H1 (cell line): ENCODE data around the gene GPR162. TPM values are rescaled to one million over a fixed set of nuclear protein-coding genes. Genes with fewer than 3 reads are reported as not detected.

Source experiments
- CTCF ChIA-PET: fragments of 300-600 bp; sonication (Branson Sonifier 250); formaldehyde crosslinking; loops from one replicate; lab custom pipeline; 2021; ENCODE audit not compliant: partially characterized antibody; lab: Charles Lee
- POLR2A ChIA-PET: fragments of 300-600 bp; sonication (Branson Sonifier 250); formaldehyde crosslinking; loops from one replicate; lab custom pipeline; 2021; ENCODE audit warnings: inconsistent platforms; ENCODE audit not compliant: partially characterized antibody; lab: Charles Lee
- DNase-seq, 2 experiments: peaks; one replicate each; pipeline versions ENCODE4 v3.0.0 to v3.0.0-alpha.2; 2010 to 2022; ENCODE audit warnings: low spot score in 2 of 2, low read depth in 1 of 2, mixed read lengths in 1 of 2
- FAIRE-seq: peaks from 2 replicates; lab custom pipeline; 2011; peaks lifted over from hg19 to GRCh38; lab: Jason Lieb, UNC
- H2AFZ ChIP-seq: 2 replicates; pipeline ENCODE4 v1.8.1; 2012; ENCODE audit warnings: low read length, inconsistent platforms
- H2AK5ac ChIP-seq: 2 replicates; pipeline ENCODE4 v1.6.1; 2013; ENCODE audit warnings: low read depth, low read length
- H2BK120ac ChIP-seq: replicated peaks from 2 replicates; pipeline ENCODE3; 2013; ENCODE audit warnings: low read depth, low read length, inconsistent platforms
- H2BK12ac ChIP-seq: 2 replicates; pipeline ENCODE4 v1.6.1; 2013; ENCODE audit warnings: low read depth, low read length
- H2BK15ac ChIP-seq: 2 replicates; pipeline ENCODE4 v1.6.1; 2013; ENCODE audit warnings: low read length
- H2BK20ac ChIP-seq: 2 replicates; pipeline ENCODE4 v1.6.1; 2013; ENCODE audit warnings: low read length
- H2BK5ac ChIP-seq: 2 replicates; pipeline ENCODE4 v1.6.1; 2013; ENCODE audit warnings: low read depth, low read length
- H3K14ac ChIP-seq: 2 replicates; pipeline ENCODE4 v1.6.1; 2013; ENCODE audit warnings: inconsistent platforms; ENCODE audit not compliant: insufficient read length
- H3K18ac ChIP-seq: 2 replicates; pipeline ENCODE4 v1.6.1; 2013; ENCODE audit warnings: low read length; ENCODE audit errors: extremely low read depth
- H3K23ac ChIP-seq: 2 replicates; pipeline ENCODE4 v1.6.1; 2013; ENCODE audit warnings: inconsistent platforms; ENCODE audit not compliant: insufficient read length
- H3K23me2 ChIP-seq: 2 replicates; pipeline ENCODE4 v1.6.1; 2013; ENCODE audit warnings: low read depth, low read length
- H3K27ac ChIP-seq: 2 replicates; pipeline ENCODE4 v1.6.1; 2011; ENCODE audit warnings: low read depth, low read length, inconsistent platforms
- H3K27me3 ChIP-seq, 4 experiments: replicated peaks in 1 of 4; 1 replicate in 1 of 4; 2 replicates in 3 of 4; pipeline versions ENCODE4 v1.6.1 to v1.8.1; 2011 to 2013; ENCODE audit warnings: low read length in 3 of 4, mild to moderate bottlenecking in 3 of 4, inconsistent platforms in 2 of 4, mixed read lengths in 2 of 4, moderate library complexity in 1 of 4; ENCODE audit not compliant: control insufficient read depth in 3 of 4, insufficient read depth in 3 of 4; ENCODE audit errors: extremely low read depth in 1 of 4
- H3K36me3 ChIP-seq, 4 experiments: 2 replicates each; pipeline versions ENCODE4 v1.6.1 to v1.8.1; 2011 to 2013; ENCODE audit warnings: mild to moderate bottlenecking in 4 of 4, low read length in 3 of 4, moderate library complexity in 2 of 4, control low read depth in 1 of 4, inconsistent platforms in 1 of 4; ENCODE audit not compliant: insufficient read depth in 4 of 4, control insufficient read depth in 2 of 4
- H3K4ac ChIP-seq: replicated peaks from 2 replicates; pipeline ENCODE3; 2013; ENCODE audit warnings: low read length, low read depth, mixed read lengths, inconsistent platforms; ENCODE audit not compliant: insufficient read length
- H3K4me1 ChIP-seq, 4 experiments: replicated peaks in 1 of 4; 1 replicate in 1 of 4; 2 replicates in 3 of 4; pipeline versions ENCODE4 v1.6.1 to v1.8.1; 2011 to 2013; ENCODE audit warnings: low read length in 3 of 4, inconsistent platforms in 2 of 4, mixed read lengths in 1 of 4; ENCODE audit not compliant: insufficient read depth in 4 of 4, control insufficient read depth in 3 of 4
- H3K4me2 ChIP-seq, 2 experiments: 2 replicates each; pipeline versions ENCODE4 v1.6.1 to v1.8.1; 2011 to 2013; ENCODE audit warnings: low read depth in 2 of 2, low read length in 2 of 2, control low read depth in 1 of 2, inconsistent platforms in 1 of 2, mild to moderate bottlenecking in 1 of 2; ENCODE audit not compliant: insufficient read depth in 1 of 2
- H3K4me3 ChIP-seq, 4 experiments: fragments of 200-600, 300-600 bp in 1 of 4; sonication (generic), shearing (Covaris generic), sonication (Bioruptor Twin) in 1 of 4; 2 replicates each; pipeline versions ENCODE4 v1.5.1 to v1.8.1; 2011 to 2016; ENCODE audit warnings: low read length in 4 of 4, low read depth in 3 of 4, control low read depth in 2 of 4, inconsistent platforms in 2 of 4, mild to moderate bottlenecking in 2 of 4, mixed read lengths in 1 of 4, moderate library complexity in 1 of 4; ENCODE audit not compliant: insufficient read depth in 2 of 4; ENCODE audit errors: extremely low read depth in 1 of 4
- H3K56ac ChIP-seq: replicated peaks from 2 replicates; pipeline ENCODE3; 2013; ENCODE audit warnings: low read depth, mild to moderate bottlenecking, mixed read lengths, low read length, inconsistent platforms; ENCODE audit not compliant: insufficient read length
- H3K79me1 ChIP-seq: 2 replicates; pipeline ENCODE4 v1.6.1; 2013; ENCODE audit warnings: low read depth, low read length, control low read depth
- H3K79me2 ChIP-seq, 2 experiments: 2 replicates each; pipeline versions ENCODE4 v1.6.1 to v1.8.1; 2012 to 2013; ENCODE audit warnings: low read length in 2 of 2, mild to moderate bottlenecking in 2 of 2, inconsistent platforms in 1 of 2; ENCODE audit not compliant: insufficient read depth in 2 of 2, control insufficient read depth in 1 of 2
- H3K9ac ChIP-seq, 4 experiments: replicated peaks in 1 of 4; 1 replicate in 1 of 4; 2 replicates in 3 of 4; pipeline versions ENCODE4 v1.6.1 to v1.8.1; 2011 to 2013; ENCODE audit warnings: low read depth in 3 of 4, low read length in 3 of 4, control low read depth in 2 of 4, mild to moderate bottlenecking in 2 of 4, moderate library complexity in 2 of 4, inconsistent platforms in 1 of 4; ENCODE audit errors: extremely low read depth in 1 of 4
- H3K9me3 ChIP-seq, 2 experiments: 2 replicates each; pipeline versions ENCODE4 v1.6.1 to v1.8.1; 2012 to 2013; ENCODE audit warnings: mild to moderate bottlenecking in 2 of 2, moderate library complexity in 2 of 2, control low read depth in 1 of 2, inconsistent platforms in 1 of 2, low read depth in 1 of 2, low read length in 1 of 2, mixed read lengths in 1 of 2; ENCODE audit not compliant: insufficient read depth in 2 of 2
- H4K20me1 ChIP-seq, 2 experiments: replicated peaks in 1 of 2; 2 replicates each; pipeline versions ENCODE3 to v1.8.1; 2011 to 2013; ENCODE audit warnings: inconsistent platforms in 2 of 2, low read length in 2 of 2, mild to moderate bottlenecking in 1 of 2; ENCODE audit not compliant: insufficient read depth in 2 of 2, control insufficient read depth in 1 of 2
- H4K5ac ChIP-seq: 2 replicates; pipeline ENCODE4 v1.6.1; 2013; ENCODE audit warnings: low read length, low read depth, mixed read lengths, inconsistent platforms; ENCODE audit not compliant: insufficient read length
- H4K8ac ChIP-seq: 2 replicates; pipeline ENCODE4 v1.8.0; 2013; ENCODE audit warnings: mild to moderate bottlenecking, moderate library complexity, low read length, inconsistent platforms; ENCODE audit not compliant: insufficient read depth; ENCODE audit errors: extremely low read depth
- H4K91ac ChIP-seq: replicated peaks from 2 replicates; pipeline ENCODE3; 2013; ENCODE audit warnings: low read length, mixed read lengths, inconsistent platforms; ENCODE audit not compliant: insufficient read length
- CBX8 ChIP-seq: fragments of 300-800, 300-1000 bp; sonication (generic); IDR thresholded peaks from 2 replicates; pipeline ENCODE4 v1.7.1; 2016; ENCODE audit warnings: low read depth, low read length, borderline replicate concordance
- CEBPB ChIP-seq: IDR thresholded peaks from 2 replicates; pipeline ENCODE4 v1.6.1; 2012; ENCODE audit warnings: low read depth, low read length
- EGR1 ChIP-seq: IDR thresholded peaks from 2 replicates; pipeline ENCODE4 v1.6.1; 2011; ENCODE audit warnings: low read depth, low read length, borderline replicate concordance
- MAFK ChIP-seq: IDR thresholded peaks from 2 replicates; pipeline ENCODE4 v1.6.1; 2012; ENCODE audit warnings: low read depth, mild to moderate bottlenecking, improper control_type of control experiment, low read length
- PHF8 ChIP-seq: fragments of 200-600 bp; sonication (generic); conservative IDR thresholded peaks from 2 replicates; pipeline ENCODE4 v1.7.1; 2012; ENCODE audit warnings: low read depth, mild to moderate bottlenecking, inconsistent platforms, low read length, moderate library complexity
- POLR2AphosphoS5 ChIP-seq: IDR thresholded peaks from 2 replicates; pipeline ENCODE4 v1.6.1; 2011; ENCODE audit warnings: low read depth, low read length
- RAD21 ChIP-seq, 2 experiments: IDR thresholded peaks in 1 of 2; conservative IDR thresholded peaks in 1 of 2; 2 replicates each; pipeline ENCODE4 v1.6.1; 2011; ENCODE audit warnings: low read depth in 2 of 2, low read length in 2 of 2, improper control_type of control experiment in 1 of 2, inconsistent platforms in 1 of 2, mild to moderate bottlenecking in 1 of 2, moderate library complexity in 1 of 2
- RNF2 ChIP-seq: fragments of 200-900, 300-1000 bp; sonication (generic); IDR thresholded peaks from 2 replicates; pipeline ENCODE4 v1.7.1; 2016; ENCODE audit warnings: borderline replicate concordance, low read depth, mild to moderate bottlenecking, antibody characterized with exemption, low read length; ENCODE audit not compliant: poor library complexity, severe bottlenecking; ENCODE audit errors: missing control alignments
- RXRA ChIP-seq: IDR thresholded peaks from 2 replicates; pipeline ENCODE4 v1.6.1; 2011; ENCODE audit warnings: low read depth, mild to moderate bottlenecking, low read length, moderate library complexity; ENCODE audit not compliant: insufficient read depth
- WGBS, 2 experiments: shearing (Covaris generic) in 1 of 2; methylation state at CpG; one replicate each; pipeline versions ENCODE4 v1.1.6 to v1.1.7; 2013 to 2015; ENCODE audit warnings: low lambda C conversion rate in 2 of 2, mixed read lengths in 2 of 2, inconsistent platforms in 1 of 2, low coverage in 1 of 2, missing lambda C conversion rate in 1 of 2; ENCODE audit not compliant: insufficient replicate concordance in 2 of 2, insufficient coverage in 1 of 2, insufficient read length in 1 of 2; ENCODE audit errors: extremely low coverage in 1 of 2, missing lambda C conversion rate in 1 of 2; 5-methylcytosine and 5-hydroxymethylcytosine counted together
- polyA plus RNA-seq, 7 experiments: library from polyadenylated mRNA; depleted of rRNA in 3 of 7; stranded (reverse) in 5 of 7; unstranded in 2 of 7; fragments of >200 nt in 5 of 7; fragments of 200-250 nt in 2 of 7; gene quantifications; 1 replicate in 5 of 7; 2 replicates in 1 of 7; 4 replicates in 1 of 7; pipeline versions ENCODE4 v1.2.1 to v1.2.3, GENCODE V29; 2011 to 2013; ENCODE audit warnings: missing spikeins in 2 of 7, mixed read lengths in 2 of 7
- total RNA-seq: library from RNA; stranded (reverse); fragmentation: NEBNext Ultra II Directional; extraction: Animal tissue kit (Norgen Biotek cat#: 25700); gene quantifications from 2 replicates; pipeline ENCODE4 v1.2.1, GENCODE V29; 2021
- TF ChIP-seq, protein P1 (sequence below): IDR thresholded peaks from 2 replicates; pipeline ENCODE4 v1.6.1; 2011; ENCODE audit warnings: low read length, improper control_type of control experiment

Gene GPR162
- total and polyA plus RNA-seq, 2 of the 8 experiments (the other 6 are each of a cell fraction or from before 2014, with no cell fraction given): 7.3 to 8.8 TPM

DNA sequence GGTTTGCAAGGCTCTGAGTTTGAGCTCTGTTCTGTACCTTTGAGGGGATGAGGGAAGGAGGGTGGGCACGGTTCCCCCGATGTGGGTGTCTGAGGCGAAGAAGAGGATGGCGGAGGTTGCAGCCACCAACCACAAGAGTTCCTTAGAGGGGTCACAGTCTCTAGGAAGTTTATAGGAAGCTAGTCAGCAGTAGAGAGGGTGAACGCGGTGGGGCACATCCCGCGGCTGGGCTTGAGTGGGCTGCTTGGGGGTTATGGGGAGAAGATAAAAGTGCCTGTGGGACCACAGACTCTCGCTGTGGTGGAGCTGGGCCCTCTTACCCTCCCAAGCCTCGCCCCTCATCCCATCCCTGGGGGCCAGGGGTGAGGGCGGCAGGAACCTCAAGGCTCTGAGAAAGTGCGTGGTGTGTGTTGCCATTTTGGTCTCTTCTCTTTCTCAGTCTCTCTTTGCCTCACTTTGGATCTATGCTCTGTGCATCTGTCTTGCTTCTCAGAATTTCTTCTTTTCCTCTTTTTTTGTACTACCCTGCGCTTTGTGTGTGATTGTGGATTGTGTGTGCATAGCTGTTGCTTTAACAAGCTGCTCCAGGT lies 29.6 kb upstream of the GPR162 start:
- no peak overlapping the region for H3K27ac ChIP-seq
- no peak overlapping the region for H2BK5ac ChIP-seq
- H3K18ac ChIP-seq: no peak overlapping the region
- H4K5ac ChIP-seq: no peak overlapping the region
- H2BK12ac ChIP-seq: no peak overlapping the region
- FAIRE-seq: no peak
- H4K8ac ChIP-seq: peak overlapping the region; percentile 63; the same call in 1 of the 2 replicates
- no peaks in the 10 kb centered on the region for H3K36me3 ChIP-seq
- H3K14ac ChIP-seq: no peak overlapping the region
- no peak overlapping the region for H3K23ac ChIP-seq
- H2AFZ ChIP-seq: no peak overlapping the region
- ChIA-PET CTCF (interaction anchor here (0.8 to 29.6 kb wide), 9 partner anchors 10 to 39 kb away, joined by 3 to 532 read pairs (median 7); partner anchors contain the start of genes GNB3, GPR162, MLF2 and P3H3), POLR2A (interaction anchor here (0.7 to 3.1 kb wide), 7 partner anchors 9 to 77 kb away, joined by 3 to 10 read pairs (median 7); partner anchors contain the start of gene GPR162)
- no peaks in the 10 kb centered on the region for H3K79me2 ChIP-seq
- H3K56ac ChIP-seq: no peak overlapping the region
- WGBS, 2 experiments: 93% methylated on average over 13 of the region's 13 CpGs; no CpG with 5 or more reads in 1 of the 2 experiments
- no peak overlapping the region for H3K4ac ChIP-seq
- no peak overlapping the region for H2AK5ac ChIP-seq
- no peak for DNase-seq
- no peaks in the 10 kb centered on the region for H3K23me2 ChIP-seq
- H2BK20ac ChIP-seq: no peak overlapping the region
- H3K4me2 ChIP-seq: no peak overlapping the region
- H2BK120ac ChIP-seq: no peak overlapping the region
- H2BK15ac ChIP-seq: 0 out of 2 replicates have a peak overlapping the region, but pooled peaks have one; percentile 72
- no peak overlapping the region for H4K91ac ChIP-seq
- 0 out of 7 replicates have a peak overlapping the region, but pooled peaks of 1 of the 4 experiments have one; percentile 15 for H3K9ac ChIP-seq
- 0 out of 7 replicates have a peak, but pooled peaks cover 0 to 3% (median 0%) of the 10 kb centered on the region in 4 experiments for H3K27me3 ChIP-seq
- H3K4me1 ChIP-seq: peaks cover 0 to 12% (median under 1%) of the 10 kb centered on the region in 4 experiments; a peak in 3 of 7 replicates
- no peaks in the 10 kb centered on the region for H3K79me1 ChIP-seq
- no peaks in the 10 kb centered on the region for H4K20me1 ChIP-seq
- no peak overlapping the region for H3K4me3 ChIP-seq
- H3K9me3 ChIP-seq: no peaks in the 10 kb centered on the region
- TF ChIP-seq, protein P1, sequence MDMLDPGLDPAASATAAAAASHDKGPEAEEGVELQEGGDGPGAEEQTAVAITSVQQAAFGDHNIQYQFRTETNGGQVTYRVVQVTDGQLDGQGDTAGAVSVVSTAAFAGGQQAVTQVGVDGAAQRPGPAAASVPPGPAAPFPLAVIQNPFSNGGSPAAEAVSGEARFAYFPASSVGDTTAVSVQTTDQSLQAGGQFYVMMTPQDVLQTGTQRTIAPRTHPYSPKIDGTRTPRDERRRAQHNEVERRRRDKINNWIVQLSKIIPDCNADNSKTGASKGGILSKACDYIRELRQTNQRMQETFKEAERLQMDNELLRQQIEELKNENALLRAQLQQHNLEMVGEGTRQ: no peak
- TF ChIP-seq RAD21 (IDR thresholded peaks at IDR 0.05 in 1 of 2, conservative IDR thresholded peaks at IDR 0.05 in 1 of 2; ENCODE audit: low read depth in 2 of 2, low read length in 2 of 2) (no peak), CEBPB (no peak), EGR1 (no peak), RNF2 (no peak), CBX8 (no peak), RXRA (no peak), PHF8 (no peak), MAFK (no peak), POLR2AphosphoS5 (no peak)
